Activated B cell treated with CpG ODN at 0.5 μM for 24 hours (primary cell): Measurements from ENCODE around the gene NRSN2. TPM values are rescaled to one million over a fixed set of nuclear protein-coding genes. Genes with fewer than 3 reads are reported as not detected.
A peak's percentile ranks its signal among the peaks of the same experiment; 100 is the strongest.

Experiments
- ATAC-seq: fragments of 200-7000 bp; cut with Tn5 transposase; one replicate; pipeline ENCODE4 v1.10.0; 2021; ENCODE audit warnings: low read depth, mild to moderate bottlenecking, moderate library complexity
- CTCF ChIA-PET: fragments of 350-600 bp; sonication (Branson Sonifier 250); formaldehyde crosslinking; loops from one replicate; lab custom pipeline; 2021; ENCODE audit warnings: antibody characterized with exemption; lab: Charles Lee
- POLR2A ChIA-PET: fragments of 350-600 bp; sonication (Branson Sonifier 250); formaldehyde crosslinking; loops from one replicate; lab custom pipeline; 2021; ENCODE audit warnings: antibody characterized with exemption; lab: Charles Lee
- DNase-seq: peaks from one replicate; pipeline ENCODE4 v3.0.0; 2022
- H3K27ac Mint-ChIP-seq: one replicate; pipeline ENCODE4 v1.8.0; 2020; ENCODE audit warnings: mixed read lengths
- H3K27me3 Mint-ChIP-seq: one replicate; pipeline ENCODE4 v1.8.0; 2021; ENCODE audit warnings: mixed read lengths
- H3K36me3 Mint-ChIP-seq: one replicate; pipeline ENCODE4 v1.8.0; 2021; ENCODE audit warnings: low read depth, mixed read lengths
- H3K4me1 Mint-ChIP-seq: one replicate; pipeline ENCODE4 v1.8.0; 2021; ENCODE audit warnings: mixed read lengths
- H3K4me3 Mint-ChIP-seq: one replicate; pipeline ENCODE4 v1.8.0; 2020; ENCODE audit warnings: mild to moderate bottlenecking, mixed read lengths
- H3K9me3 Mint-ChIP-seq: one replicate; pipeline ENCODE4 v1.8.0; 2020; ENCODE audit warnings: mixed read lengths
- CTCF ChIP-seq: fragments of 200-600 bp; IDR thresholded peaks from one replicate; pipeline ENCODE4 v1.8.0; 2022; ENCODE audit warnings: antibody characterized with exemption, mild to moderate bottlenecking
- intact Hi-C: fragments of 100-400 bp; cut with micrococcal nuclease; formaldehyde crosslinking; loops from one replicate; pipeline ENCODE4 v1.15.1; 2024
- total RNA-seq: library from RNA; stranded (reverse); gene quantifications from 2 replicates; pipeline ENCODE4 v1.2.3, GENCODE V29; 2022

Gene NRSN2
- total RNA-seq, 1 donor from 2014 or later, result 12.8 TPM

GRCh38 chr20:347317-347639 is 367 bp downstream of the NRSN2 start:
- POLR2A ChIA-PET, result interaction anchor here (0.5 to 3.9 kb wide), 5 partner anchors 22 to 60 kb away, joined by 3 to 27 read pairs (median 4); partner anchors contain the start of genes SOX12 and TRIB3

GRCh38 chr20:347640-348484 is 951 bp downstream of the NRSN2 start:
- peak overlapping the region; percentile 88 for H3K4me3 Mint-ChIP-seq
- ATAC-seq, result peak; percentile 82
- H3K36me3 Mint-ChIP-seq, result peaks cover 2% of the 10 kb centered on the region
- no peaks in the 10 kb centered on the region for H3K9me3 Mint-ChIP-seq
- TF ChIP-seq CTCF, result no peak
- CTCF ChIA-PET, result interaction anchor here (4.1 kb wide), 1 partner anchor 18 kb away, joined by 19 read pairs; no protein-coding TSS in a partner anchor
- DNase-seq, result peak; percentile 65
- POLR2A ChIA-PET, result interaction anchor here (0.6 to 3.9 kb wide), 4 partner anchors 23 to 60 kb away, joined by 3 to 27 read pairs (median 6); partner anchors contain the start of genes SOX12 and TRIB3
- intact Hi-C loops, result loop anchor here (1.0 to 5.0 kb wide), 4 partner anchors 21 to 194 kb away; partner anchors contain the start of genes CSNK2A1 and ZCCHC3
- H3K27ac Mint-ChIP-seq, result peak overlapping the region; percentile 68
- H3K27me3 Mint-ChIP-seq, result no peaks in the 10 kb centered on the region
- peaks cover 13% of the 10 kb centered on the region for H3K4me1 Mint-ChIP-seq

More at GRCh38 chr20:347317-347639, 367 bp downstream of the NRSN2 start:
- intact Hi-C loops, result loop anchor here (1.0 to 5.0 kb wide), 3 partner anchors 20 to 195 kb away; partner anchors contain the start of genes CSNK2A1 and ZCCHC3
- CTCF ChIA-PET, result interaction anchor here (4.1 kb wide), 1 partner anchor 18 kb away, joined by 19 read pairs; no protein-coding TSS in a partner anchor
- no peaks in the 10 kb centered on the region for H3K27me3 Mint-ChIP-seq
- peaks cover 13% of the 10 kb centered on the region for H3K4me1 Mint-ChIP-seq
- peak; percentile 2 for ATAC-seq
- no peak for TF ChIP-seq CTCF
- DNase-seq, result no peak
- H3K4me3 Mint-ChIP-seq, result peak overlapping the region; percentile 88
- peaks cover 2% of the 10 kb centered on the region for H3K36me3 Mint-ChIP-seq
- H3K27ac Mint-ChIP-seq, result peak overlapping the region; percentile 12
- no peaks in the 10 kb centered on the region for H3K9me3 Mint-ChIP-seq

DNA sequence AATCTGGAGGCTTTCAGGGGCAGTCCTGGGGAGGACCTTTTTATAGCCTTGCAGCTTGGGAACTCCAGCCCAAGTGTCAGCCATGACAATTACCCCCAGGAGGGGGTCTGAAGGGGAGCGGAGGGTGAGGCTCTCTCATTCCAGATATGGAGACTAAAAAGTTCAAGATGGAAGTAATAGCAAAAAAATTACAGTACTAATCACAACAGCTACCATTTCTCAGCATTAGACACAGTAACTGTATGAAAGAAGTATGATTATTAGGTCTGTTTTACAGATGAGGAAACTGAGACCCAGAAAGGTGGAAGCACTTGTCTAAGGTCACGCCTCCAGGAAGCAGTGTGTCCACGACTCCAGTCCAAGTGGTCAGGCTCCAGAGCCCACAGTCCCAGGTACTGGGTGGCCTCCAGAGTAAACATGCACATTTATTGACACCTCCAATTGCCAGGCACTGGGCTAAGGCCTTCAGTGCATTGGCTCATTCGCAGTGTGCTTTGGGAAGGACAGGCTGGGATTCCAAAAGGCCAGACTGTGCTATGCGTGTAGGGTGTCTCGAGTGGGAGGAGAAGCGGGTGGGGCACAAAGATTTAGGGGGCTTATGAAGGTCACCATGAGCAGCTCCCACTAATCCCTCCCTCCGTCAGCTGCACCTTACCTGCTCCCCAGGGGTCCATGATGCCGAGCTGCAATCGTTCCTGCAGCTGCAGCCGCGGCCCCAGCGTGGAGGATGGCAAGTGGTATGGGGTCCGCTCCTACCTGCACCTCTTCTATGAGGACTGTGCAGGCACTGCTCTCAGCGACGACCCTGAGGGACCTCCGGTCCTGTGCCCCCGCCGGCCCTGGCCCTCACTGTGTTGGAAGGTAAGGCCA is 2.3 kb downstream of the NRSN2 start:
- Mint-ChIP-seq H3K27me3 (no peaks in the 10 kb centered on the region), H3K4me3 (peak overlapping the region; percentile 88), H3K9me3 (no peaks in the 10 kb centered on the region), H3K4me1 (peaks cover 13% of the 10 kb centered on the region), H3K27ac (no peak overlapping the region), H3K36me3 (peaks cover 2% of the 10 kb centered on the region)
- intact Hi-C loops, result loop anchor here (1.0 to 5.0 kb wide), 2 partner anchors 39 to 193 kb away; partner anchors contain the start of gene CSNK2A1
- no peak for ATAC-seq
- ChIA-PET CTCF (no interaction called here), POLR2A (no interaction called here)
- TF ChIP-seq CTCF, result no peak
- DNase-seq, result no peak

GRCh38 chr20:353166-353565 is 6.3 kb downstream of the NRSN2 start:
- Mint-ChIP-seq H3K36me3 (peaks cover 1% of the 10 kb centered on the region), H3K27me3 (no peaks in the 10 kb centered on the region), H3K4me1 (peaks cover 11% of the 10 kb centered on the region)

More at GRCh38 chr20:353166-353565, 6.3 kb downstream of the NRSN2 start:
- Mint-ChIP-seq H3K27ac (no peak overlapping the region), H3K9me3 (no peaks in the 10 kb centered on the region), H3K4me3 (no peak overlapping the region)
- ATAC-seq, result no peak
- intact Hi-C loops, result no loop called here
- CTCF ChIA-PET, result interaction anchor here (1.5 to 3.5 kb wide), 4 partner anchors 10 to 293 kb away, joined by 5 to 43 read pairs (median 16); no protein-coding TSS in a partner anchor
- no peak for DNase-seq
- POLR2A ChIA-PET, result no interaction called here
- no peak for TF ChIP-seq CTCF
